A204.1 (cell line): ENCODE data around the gene INHBA.

Source experiments
- FAIRE-seq: peaks from 2 replicates; lab custom pipeline; 2012; peaks lifted over from hg19 to GRCh38; lab: Jason Lieb, UNC

Gene INHBA

GRCh38 chr7:41702635-41703371 lies at the start of gene INHBA:
Gene INHBA (minus strand): TSS chr7:41703090. CDS start chr7:41700374, 2,716 bp downstream.
- no peak for FAIRE-seq

- FAIRE-seq = no peak
Observed at GRCh38 chr7:41752615-41753014, 49.7 kb upstream of the INHBA start.

GRCh38 chr7:41750661-41751540 lies 48.0 kb upstream of the INHBA start:
- FAIRE-seq = no peak

- no peak for FAIRE-seq
Observed at GRCh38 chr7:41747961-41748360, 45.1 kb upstream of the INHBA start.

- FAIRE-seq = no peak
Observed at GRCh38 chr7:41745451-41745850, 42.6 kb upstream of the INHBA start.

GRCh38 chr7:41744161-41744560 lies 41.3 kb upstream of the INHBA start:
- no peak for FAIRE-seq

- no peak for FAIRE-seq
Observed at GRCh38 chr7:41742401-41743020, 39.6 kb upstream of the INHBA start.

GRCh38 chr7:41738806-41739205 lies 35.9 kb upstream of the INHBA start:
- FAIRE-seq = no peak

GRCh38 chr7:41738336-41738735 lies 35.4 kb upstream of the INHBA start:
- no peak for FAIRE-seq

GRCh38 chr7:41735206-41735605 lies 32.3 kb upstream of the INHBA start:
- FAIRE-seq = no peak

GRCh38 chr7:41732843-41733306 lies 30.0 kb upstream of the INHBA start:
- FAIRE-seq = no peak

GRCh38 chr7:41732436-41732785 lies 29.5 kb upstream of the INHBA start:
- no peak for FAIRE-seq

- peak; percentile 95 for FAIRE-seq
Observed at GRCh38 chr7:41731493-41732435, 28.9 kb upstream of the INHBA start.

GRCh38 chr7:41730668-41731067 lies 27.8 kb upstream of the INHBA start:
- FAIRE-seq = no peak

- FAIRE-seq = no peak
Observed at GRCh38 chr7:41730161-41730560, 27.3 kb upstream of the INHBA start.

GRCh38 chr7:41729059-41729458 lies 26.2 kb upstream of the INHBA start:
- FAIRE-seq = no peak

- FAIRE-seq = no peak
Observed at GRCh38 chr7:41725013-41725412, 22.1 kb upstream of the INHBA start.

GRCh38 chr7:41720886-41721285 lies 18.0 kb upstream of the INHBA start:
- FAIRE-seq = no peak

- FAIRE-seq = no peak
Observed at GRCh38 chr7:41720046-41720445, 17.2 kb upstream of the INHBA start.

- no peak for FAIRE-seq
Observed at GRCh38 chr7:41716691-41717090, 13.8 kb upstream of the INHBA start.

GRCh38 chr7:41715000-41715399 lies 12.1 kb upstream of the INHBA start:
- no peak for FAIRE-seq
